Liver (tissue), 9 donors: ENCODE measurements around the gene PAPPA. TPM values are rescaled to one million over a fixed set of nuclear protein-coding genes. Genes with fewer than 3 reads are reported as not detected.

Source experiments
- DNase-seq: peaks from one replicate; pipeline ENCODE4 v3.0.0-alpha.2; 2017; ENCODE audit warnings: low spot score
- H3K27ac ChIP-seq, 2 donors: one replicate each; pipeline ENCODE4 v1.7.0; 2013; ENCODE audit warnings: inconsistent platforms in 2 of 2, low read length in 2 of 2, control low read depth in 1 of 2, low read depth in 1 of 2, mild to moderate bottlenecking in 1 of 2
- H3K27me3 ChIP-seq, 4 donors: one replicate each; pipeline versions ENCODE4 v1.6.1 to v1.7.0; 2013; ENCODE audit warnings: low read length in 3 of 4, inconsistent platforms in 1 of 4, mild to moderate bottlenecking in 1 of 4, moderate library complexity in 1 of 4; ENCODE audit not compliant: control insufficient read depth in 4 of 4, insufficient read depth in 4 of 4
- H3K36me3 ChIP-seq, 4 donors: one replicate each; pipeline versions ENCODE4 v1.6.1 to v1.7.0; 2013; ENCODE audit warnings: low read length in 3 of 4, mild to moderate bottlenecking in 3 of 4, low read depth in 1 of 4, moderate library complexity in 1 of 4; ENCODE audit not compliant: control insufficient read depth in 4 of 4, insufficient read depth in 3 of 4
- H3K4me1 ChIP-seq, 4 donors: one replicate each; pipeline versions ENCODE4 v1.6.1 to v1.7.0; 2013; ENCODE audit warnings: low read length in 3 of 4, mild to moderate bottlenecking in 3 of 4, moderate library complexity in 1 of 4; ENCODE audit not compliant: control insufficient read depth in 4 of 4, insufficient read depth in 4 of 4
- H3K4me3 ChIP-seq, 3 donors: one replicate each; pipeline versions ENCODE4 v1.6.1 to v1.7.0; 2013; ENCODE audit warnings: low read length in 3 of 3, control low read depth in 1 of 3, low read depth in 1 of 3, mild to moderate bottlenecking in 1 of 3
- H3K9ac ChIP-seq, 2 donors: one replicate each; pipeline ENCODE4 v1.7.0; 2013; ENCODE audit warnings: low read length in 2 of 2, mild to moderate bottlenecking in 2 of 2, moderate library complexity in 2 of 2, control low read depth in 1 of 2, low read depth in 1 of 2
- H3K9me3 ChIP-seq, 4 donors: one replicate each; pipeline versions ENCODE4 v1.6.1 to v1.7.0; 2013; ENCODE audit warnings: low read length in 3 of 4; ENCODE audit not compliant: control insufficient read depth in 4 of 4
- EGR1 ChIP-seq, 2 donors: IDR thresholded peaks; 2 replicates each; pipeline ENCODE4 v1.6.1; 2016 to 2018; ENCODE audit warnings: antibody characterized with exemption in 2 of 2, low read depth in 2 of 2
- FOXA1 ChIP-seq: IDR thresholded peaks from 2 replicates; pipeline ENCODE4 v1.6.1; 2016; ENCODE audit warnings: antibody characterized with exemption
- FOXA2 ChIP-seq: IDR thresholded peaks from 2 replicates; pipeline ENCODE4 v1.6.1; 2016; ENCODE audit warnings: antibody characterized with exemption
- GABPA ChIP-seq, 2 donors: IDR thresholded peaks in 1 of 2; conservative IDR thresholded peaks in 1 of 2; 2 replicates each; pipeline ENCODE4 v1.6.1; 2016; ENCODE audit warnings: antibody characterized with exemption in 2 of 2, mild to moderate bottlenecking in 1 of 2, moderate library complexity in 1 of 2
- HNF4A ChIP-seq, 2 donors: conservative IDR thresholded peaks; 2 replicates each; pipeline ENCODE4 v1.6.1; 2016; ENCODE audit warnings: antibody characterized with exemption in 2 of 2, mild to moderate bottlenecking in 2 of 2
- HNF4G ChIP-seq: IDR thresholded peaks from 2 replicates; pipeline ENCODE4 v1.6.1; 2016; ENCODE audit warnings: antibody characterized with exemption
- JUND ChIP-seq, 2 donors: IDR thresholded peaks; 2 replicates each; pipeline ENCODE4 v1.6.1; 2016; ENCODE audit warnings: antibody characterized with exemption in 2 of 2
- NR2F2 ChIP-seq: IDR thresholded peaks from 2 replicates; pipeline ENCODE4 v1.6.1; 2016; ENCODE audit warnings: antibody characterized with exemption
- RAD21 ChIP-seq, 2 donors: IDR thresholded peaks; 2 replicates each; pipeline ENCODE4 v1.6.1; 2016; ENCODE audit warnings: antibody characterized with exemption in 2 of 2, mild to moderate bottlenecking in 2 of 2
- RXRA ChIP-seq, 2 donors: IDR thresholded peaks; 2 replicates each; pipeline ENCODE4 v1.6.1; 2017 to 2018; ENCODE audit warnings: antibody characterized with exemption in 2 of 2, mild to moderate bottlenecking in 1 of 2
- SP1 ChIP-seq: IDR thresholded peaks from 2 replicates; pipeline ENCODE4 v1.6.1; 2018; ENCODE audit warnings: antibody characterized with exemption, mild to moderate bottlenecking
- TAF1 ChIP-seq: conservative IDR thresholded peaks from 2 replicates; pipeline ENCODE4 v1.6.1; 2016; ENCODE audit warnings: antibody characterized with exemption, mild to moderate bottlenecking
- YY1 ChIP-seq: IDR thresholded peaks from 2 replicates; pipeline ENCODE4 v1.6.1; 2016; ENCODE audit warnings: antibody characterized with exemption, mild to moderate bottlenecking
- WGBS: extraction: QIAGEN DNeasy Blood & Tissue Kit; methylation state at CpG from one replicate; pipeline ENCODE4 v1.1.7; 2013; 5-methylcytosine and 5-hydroxymethylcytosine counted together
- polyA plus RNA-seq, 2 donors: library from polyadenylated mRNA; stranded (reverse) in 1 of 2; unstranded in 1 of 2; fragments of 200-250 nt in 1 of 2; fragments of >200 nt in 1 of 2; fragmentation: Nextera tagmentation in 1 of 2; extraction: Ambion mirVana in 1 of 2; gene quantifications; one replicate each; pipeline versions ENCODE4 v1.2.1 to v1.2.3, GENCODE V29; 2013 to 2015
- total RNA-seq, 2 donors: library from RNA; depleted of rRNA; stranded (reverse); fragments of >200 nt; gene quantifications; one replicate each; pipeline ENCODE4 v1.2.3, GENCODE V29; 2014
- TF ChIP-seq, protein P1 (sequence below): IDR thresholded peaks from 2 replicates; pipeline ENCODE4 v1.6.1; 2016; ENCODE audit warnings: antibody characterized with exemption
- TF ChIP-seq, protein P2 (sequence below): IDR thresholded peaks from 2 replicates; pipeline ENCODE4 v1.6.1; 2016; ENCODE audit warnings: antibody characterized with exemption
- TF ChIP-seq, protein P3 (sequence below): IDR thresholded peaks from 2 replicates; pipeline ENCODE4 v1.6.1; 2016; ENCODE audit warnings: antibody characterized with exemption
- TF ChIP-seq, protein P4 (sequence below): fragments of 150-350 bp; IDR thresholded peaks from 2 replicates; pipeline ENCODE4 v1.5.1; 2017; ENCODE audit warnings: improper control_type of control experiment, low read depth, low read length; ENCODE audit not compliant: missing input control
- TF ChIP-seq, protein P5 (sequence below): IDR thresholded peaks from 2 replicates; pipeline ENCODE4 v1.6.1; 2016; ENCODE audit warnings: antibody characterized with exemption, mild to moderate bottlenecking
- donor health status: healthy.
- donor health status: healthy.
- donor health status: healthy.
- donor health status: healthy.
- donor health status: healthy.

Gene PAPPA
- total and polyA plus RNA-seq, 4 donors, result 0.03 to 0.33 (median 0.20) TPM

DNA sequence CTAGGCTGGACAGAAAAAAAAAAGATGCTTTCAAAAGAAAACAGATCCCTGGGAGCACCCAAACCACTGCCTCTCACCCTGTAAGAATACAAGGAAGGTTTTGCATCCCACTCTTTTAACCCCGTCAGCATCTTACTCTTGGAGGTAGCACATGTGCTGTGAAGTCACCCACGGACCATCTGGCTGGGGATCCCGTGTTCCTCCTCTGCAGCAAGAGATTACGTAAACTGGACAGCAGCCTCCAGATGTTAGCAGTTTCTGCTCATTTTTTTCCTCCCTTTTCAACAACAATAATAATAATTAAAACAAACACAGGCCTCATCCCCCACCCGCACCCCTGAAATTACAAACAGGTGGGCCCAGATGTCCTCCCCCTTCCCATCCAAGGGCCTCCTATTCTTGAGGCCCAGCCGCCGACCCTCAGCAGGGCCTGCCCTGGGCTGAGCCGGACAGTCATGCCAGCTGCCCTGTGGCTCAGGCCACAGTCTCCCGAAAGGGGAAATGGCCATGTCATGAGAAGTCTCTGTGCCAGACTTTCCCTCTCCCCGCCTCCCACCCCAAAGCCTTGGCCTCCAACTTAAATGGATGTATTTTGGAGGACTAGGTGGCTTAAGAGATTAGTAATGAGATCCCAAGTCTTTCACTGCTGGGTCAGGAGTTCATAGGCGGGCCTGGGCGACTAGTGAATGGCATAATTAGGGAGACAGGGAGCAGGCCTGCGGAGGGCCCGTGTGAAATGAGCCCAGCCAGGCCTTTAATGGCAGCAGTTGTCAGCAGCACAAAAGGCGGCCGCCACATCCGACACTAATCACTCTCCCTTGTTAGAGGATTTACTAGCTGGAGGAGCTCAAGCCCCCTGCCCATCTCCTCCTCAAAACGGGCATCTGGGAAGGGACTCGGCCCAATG, 165.1 kb downstream of the PAPPA start:
- Histone ChIP-seq H3K36me3 (no peaks in the 10 kb centered on the region), H3K9ac (no peak overlapping the region), H3K9me3 (no peaks in the 10 kb centered on the region), H3K4me3 (no peak overlapping the region), H3K4me1 (no peaks in the 10 kb centered on the region), H3K27ac (no peak overlapping the region), H3K27me3 (no peaks in the 10 kb centered on the region)
- TF ChIP-seq FOXA1, result no peak
- no peak for TF ChIP-seq JUND (IDR thresholded peaks at IDR 0.05)
- TF ChIP-seq FOXA2, result no peak
- TF ChIP-seq, protein P1, sequence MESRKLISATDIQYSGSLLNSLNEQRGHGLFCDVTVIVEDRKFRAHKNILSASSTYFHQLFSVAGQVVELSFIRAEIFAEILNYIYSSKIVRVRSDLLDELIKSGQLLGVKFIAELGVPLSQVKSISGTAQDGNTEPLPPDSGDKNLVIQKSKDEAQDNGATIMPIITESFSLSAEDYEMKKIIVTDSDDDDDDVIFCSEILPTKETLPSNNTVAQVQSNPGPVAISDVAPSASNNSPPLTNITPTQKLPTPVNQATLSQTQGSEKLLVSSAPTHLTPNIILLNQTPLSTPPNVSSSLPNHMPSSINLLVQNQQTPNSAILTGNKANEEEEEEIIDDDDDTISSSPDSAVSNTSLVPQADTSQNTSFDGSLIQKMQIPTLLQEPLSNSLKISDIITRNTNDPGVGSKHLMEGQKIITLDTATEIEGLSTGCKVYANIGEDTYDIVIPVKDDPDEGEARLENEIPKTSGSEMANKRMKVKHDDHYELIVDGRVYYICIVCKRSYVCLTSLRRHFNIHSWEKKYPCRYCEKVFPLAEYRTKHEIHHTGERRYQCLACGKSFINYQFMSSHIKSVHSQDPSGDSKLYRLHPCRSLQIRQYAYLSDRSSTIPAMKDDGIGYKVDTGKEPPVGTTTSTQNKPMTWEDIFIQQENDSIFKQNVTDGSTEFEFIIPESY, result no peak
- TF ChIP-seq, protein P2, sequence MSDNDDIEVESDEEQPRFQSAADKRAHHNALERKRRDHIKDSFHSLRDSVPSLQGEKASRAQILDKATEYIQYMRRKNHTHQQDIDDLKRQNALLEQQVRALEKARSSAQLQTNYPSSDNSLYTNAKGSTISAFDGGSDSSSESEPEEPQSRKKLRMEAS, result no peak
- no peak for TF ChIP-seq HNF4G
- no peak for TF ChIP-seq TAF1
- TF ChIP-seq RAD21 (IDR thresholded peaks at IDR 0.05), result no peak
- TF ChIP-seq EGR1 (IDR thresholded peaks at IDR 0.05; ENCODE audit: low read depth in 2 of 2), result no peak
- TF ChIP-seq GABPA (IDR thresholded peaks at IDR 0.05 in 1 of 2, conservative IDR thresholded peaks at IDR 0.05 in 1 of 2), result no peak
- TF ChIP-seq, protein P3, sequence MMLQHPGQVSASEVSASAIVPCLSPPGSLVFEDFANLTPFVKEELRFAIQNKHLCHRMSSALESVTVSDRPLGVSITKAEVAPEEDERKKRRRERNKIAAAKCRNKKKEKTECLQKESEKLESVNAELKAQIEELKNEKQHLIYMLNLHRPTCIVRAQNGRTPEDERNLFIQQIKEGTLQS, result no peak
- TF ChIP-seq HNF4A (conservative IDR thresholded peaks at IDR 0.05), result no peak
- TF ChIP-seq, protein P4, sequence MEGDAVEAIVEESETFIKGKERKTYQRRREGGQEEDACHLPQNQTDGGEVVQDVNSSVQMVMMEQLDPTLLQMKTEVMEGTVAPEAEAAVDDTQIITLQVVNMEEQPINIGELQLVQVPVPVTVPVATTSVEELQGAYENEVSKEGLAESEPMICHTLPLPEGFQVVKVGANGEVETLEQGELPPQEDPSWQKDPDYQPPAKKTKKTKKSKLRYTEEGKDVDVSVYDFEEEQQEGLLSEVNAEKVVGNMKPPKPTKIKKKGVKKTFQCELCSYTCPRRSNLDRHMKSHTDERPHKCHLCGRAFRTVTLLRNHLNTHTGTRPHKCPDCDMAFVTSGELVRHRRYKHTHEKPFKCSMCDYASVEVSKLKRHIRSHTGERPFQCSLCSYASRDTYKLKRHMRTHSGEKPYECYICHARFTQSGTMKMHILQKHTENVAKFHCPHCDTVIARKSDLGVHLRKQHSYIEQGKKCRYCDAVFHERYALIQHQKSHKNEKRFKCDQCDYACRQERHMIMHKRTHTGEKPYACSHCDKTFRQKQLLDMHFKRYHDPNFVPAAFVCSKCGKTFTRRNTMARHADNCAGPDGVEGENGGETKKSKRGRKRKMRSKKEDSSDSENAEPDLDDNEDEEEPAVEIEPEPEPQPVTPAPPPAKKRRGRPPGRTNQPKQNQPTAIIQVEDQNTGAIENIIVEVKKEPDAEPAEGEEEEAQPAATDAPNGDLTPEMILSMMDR, result no peak
- no peak for TF ChIP-seq SP1
- TF ChIP-seq YY1, result no peak
- TF ChIP-seq, protein P5, sequence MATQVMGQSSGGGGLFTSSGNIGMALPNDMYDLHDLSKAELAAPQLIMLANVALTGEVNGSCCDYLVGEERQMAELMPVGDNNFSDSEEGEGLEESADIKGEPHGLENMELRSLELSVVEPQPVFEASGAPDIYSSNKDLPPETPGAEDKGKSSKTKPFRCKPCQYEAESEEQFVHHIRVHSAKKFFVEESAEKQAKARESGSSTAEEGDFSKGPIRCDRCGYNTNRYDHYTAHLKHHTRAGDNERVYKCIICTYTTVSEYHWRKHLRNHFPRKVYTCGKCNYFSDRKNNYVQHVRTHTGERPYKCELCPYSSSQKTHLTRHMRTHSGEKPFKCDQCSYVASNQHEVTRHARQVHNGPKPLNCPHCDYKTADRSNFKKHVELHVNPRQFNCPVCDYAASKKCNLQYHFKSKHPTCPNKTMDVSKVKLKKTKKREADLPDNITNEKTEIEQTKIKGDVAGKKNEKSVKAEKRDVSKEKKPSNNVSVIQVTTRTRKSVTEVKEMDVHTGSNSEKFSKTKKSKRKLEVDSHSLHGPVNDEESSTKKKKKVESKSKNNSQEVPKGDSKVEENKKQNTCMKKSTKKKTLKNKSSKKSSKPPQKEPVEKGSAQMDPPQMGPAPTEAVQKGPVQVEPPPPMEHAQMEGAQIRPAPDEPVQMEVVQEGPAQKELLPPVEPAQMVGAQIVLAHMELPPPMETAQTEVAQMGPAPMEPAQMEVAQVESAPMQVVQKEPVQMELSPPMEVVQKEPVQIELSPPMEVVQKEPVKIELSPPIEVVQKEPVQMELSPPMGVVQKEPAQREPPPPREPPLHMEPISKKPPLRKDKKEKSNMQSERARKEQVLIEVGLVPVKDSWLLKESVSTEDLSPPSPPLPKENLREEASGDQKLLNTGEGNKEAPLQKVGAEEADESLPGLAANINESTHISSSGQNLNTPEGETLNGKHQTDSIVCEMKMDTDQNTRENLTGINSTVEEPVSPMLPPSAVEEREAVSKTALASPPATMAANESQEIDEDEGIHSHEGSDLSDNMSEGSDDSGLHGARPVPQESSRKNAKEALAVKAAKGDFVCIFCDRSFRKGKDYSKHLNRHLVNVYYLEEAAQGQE, result no peak
- TF ChIP-seq RXRA (IDR thresholded peaks at IDR 0.05), result no peak
- no peak for TF ChIP-seq NR2F2
- WGBS, result 88% methylated on average over 19 of the region's 19 CpGs
- no peak for DNase-seq
